ENCODE measurements around the gene KIF26B.
"Not testable (repeated sequence)": the region's sequence is repeated elsewhere in the genome, so short reads cannot be mapped to it uniquely, and the experiment has no call there.

DNA sequence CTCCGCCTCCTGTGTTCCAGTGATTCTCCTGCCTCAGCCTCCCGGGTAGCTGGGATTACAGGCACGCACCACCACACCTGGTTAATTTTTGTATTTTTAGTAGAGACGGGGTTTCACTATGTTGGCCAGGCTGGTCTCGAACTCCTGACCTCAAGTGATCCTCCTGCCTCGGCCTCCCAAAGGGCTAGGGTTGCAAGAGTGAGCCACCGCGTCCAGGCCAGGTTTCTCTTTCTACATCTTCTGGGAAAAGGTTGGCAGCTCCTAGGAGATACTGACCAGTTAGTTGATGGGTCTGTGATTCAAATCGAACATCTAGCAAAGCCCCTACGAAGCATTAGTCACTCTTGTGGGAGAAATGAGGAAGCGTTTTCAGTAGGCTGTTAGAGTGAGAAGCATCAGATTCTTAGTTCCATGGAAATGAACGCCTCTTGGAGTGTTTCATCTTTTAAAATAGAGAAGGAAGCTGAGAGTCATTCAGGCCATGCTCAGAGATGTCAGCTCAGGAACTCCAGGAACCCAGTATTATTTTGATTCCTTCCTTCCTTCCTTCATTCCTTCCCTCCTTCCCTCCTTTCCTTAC lies 204.4 kb downstream of the KIF26B start:
- TF ChIP-seq, protein P1, sequence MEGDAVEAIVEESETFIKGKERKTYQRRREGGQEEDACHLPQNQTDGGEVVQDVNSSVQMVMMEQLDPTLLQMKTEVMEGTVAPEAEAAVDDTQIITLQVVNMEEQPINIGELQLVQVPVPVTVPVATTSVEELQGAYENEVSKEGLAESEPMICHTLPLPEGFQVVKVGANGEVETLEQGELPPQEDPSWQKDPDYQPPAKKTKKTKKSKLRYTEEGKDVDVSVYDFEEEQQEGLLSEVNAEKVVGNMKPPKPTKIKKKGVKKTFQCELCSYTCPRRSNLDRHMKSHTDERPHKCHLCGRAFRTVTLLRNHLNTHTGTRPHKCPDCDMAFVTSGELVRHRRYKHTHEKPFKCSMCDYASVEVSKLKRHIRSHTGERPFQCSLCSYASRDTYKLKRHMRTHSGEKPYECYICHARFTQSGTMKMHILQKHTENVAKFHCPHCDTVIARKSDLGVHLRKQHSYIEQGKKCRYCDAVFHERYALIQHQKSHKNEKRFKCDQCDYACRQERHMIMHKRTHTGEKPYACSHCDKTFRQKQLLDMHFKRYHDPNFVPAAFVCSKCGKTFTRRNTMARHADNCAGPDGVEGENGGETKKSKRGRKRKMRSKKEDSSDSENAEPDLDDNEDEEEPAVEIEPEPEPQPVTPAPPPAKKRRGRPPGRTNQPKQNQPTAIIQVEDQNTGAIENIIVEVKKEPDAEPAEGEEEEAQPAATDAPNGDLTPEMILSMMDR (IDR thresholded peaks at IDR 0.05): not testable (repeated sequence)
- not testable (repeated sequence) for TF ChIP-seq POLR2A (IDR thresholded peaks at IDR 0.05); POLR2AphosphoS5 (IDR thresholded peaks at IDR 0.05; ENCODE audit: insufficient read depth in 1 of 2, low read depth in 1 of 2)
